OCI-LY7 (cell line): ENCODE measurements around the gene CELF2. TPM values are rescaled to one million over a fixed set of nuclear protein-coding genes. Genes with fewer than 3 reads are reported as not detected.

Experiments
- BruUV-seq: library from RNA; stranded (reverse); fragments of 400-500 nt; replicated peaks from 2 replicates; lab custom pipeline; 2021; lab: Mats Ljungman, UMichigan
- CTCF ChIA-PET: fragments of 300-600 bp; sonication (Branson Sonifier 250); formaldehyde crosslinking; loops from one replicate; lab custom pipeline; 2022; ENCODE audit warnings: antibody characterized with exemption; ENCODE audit not compliant: unreplicated experiment; lab: Charles Lee
- POLR2A ChIA-PET: fragments of 300-600 bp; sonication (Branson Sonifier 250); formaldehyde crosslinking; loops from one replicate; lab custom pipeline; 2022; ENCODE audit warnings: antibody characterized with exemption; lab: Charles Lee
- DNase-seq: peaks from one replicate; pipeline ENCODE4 v3.0.0-alpha.2; 2015; ENCODE audit warnings: low spot score
- H2AFZ ChIP-seq: fragments of 200-600 bp; sonication (generic), shearing (Covaris generic); 2 replicates; pipeline ENCODE4 v1.6.1; 2014; ENCODE audit warnings: mild to moderate bottlenecking, antibody characterized with exemption, low read length, moderate library complexity
- H3K27ac ChIP-seq: fragments of 200-600 bp; sonication (generic); 2 replicates; pipeline ENCODE4 v1.5.1; 2014; ENCODE audit warnings: mixed run types, low read depth, mild to moderate bottlenecking, moderate library complexity, low read length, inconsistent platforms; ENCODE audit not compliant: poor library complexity, severe bottlenecking
- H3K36me3 ChIP-seq: fragments of 200-600 bp; sonication (generic); 2 replicates; pipeline ENCODE4 v1.6.1; 2014; ENCODE audit warnings: mild to moderate bottlenecking, antibody characterized with exemption, low read length, moderate library complexity, mixed read lengths; ENCODE audit not compliant: insufficient read depth
- H3K4me1 ChIP-seq: fragments of 200-600 bp; sonication (generic); 2 replicates; pipeline ENCODE4 v1.5.1; 2014; ENCODE audit warnings: mild to moderate bottlenecking, low read length; ENCODE audit not compliant: insufficient read depth, poor library complexity, severe bottlenecking
- H3K4me2 ChIP-seq: fragments of 200-600 bp; sonication (generic); 2 replicates; pipeline ENCODE4 v1.6.1; 2014; ENCODE audit warnings: mild to moderate bottlenecking, low read length
- H3K4me3 ChIP-seq: fragments of 200-600 bp; sonication (generic); 2 replicates; pipeline ENCODE4 v1.5.1; 2014; ENCODE audit warnings: mild to moderate bottlenecking, low read depth, low read length; ENCODE audit not compliant: poor library complexity, severe bottlenecking
- H3K79me2 ChIP-seq: fragments of 200-600 bp; sonication (generic); 2 replicates; pipeline ENCODE4 v1.6.1; 2016; ENCODE audit warnings: low read depth, mild to moderate bottlenecking, low read length, moderate library complexity, mixed read lengths; ENCODE audit not compliant: insufficient read depth
- H3K9me2 ChIP-seq: fragments of 200-600 bp; sonication (generic); 2 replicates; pipeline ENCODE4 v1.6.1; 2016; ENCODE audit warnings: mild to moderate bottlenecking, low read length, mixed read lengths; ENCODE audit not compliant: insufficient read depth
- H3K9me3 ChIP-seq: fragments of 200-600 bp; sonication (generic); 2 replicates; pipeline ENCODE4 v1.6.1; 2014; ENCODE audit warnings: mild to moderate bottlenecking, mixed run types, low read length, mixed read lengths
- H4K20me1 ChIP-seq: fragments of 200-600 bp; sonication (generic); 2 replicates; pipeline ENCODE4 v1.6.1; 2014; ENCODE audit warnings: mild to moderate bottlenecking, antibody characterized with exemption, low read length, moderate library complexity, mixed read lengths; ENCODE audit not compliant: insufficient read depth
- CTCF ChIP-seq: fragments of 200-600 bp; sonication (generic); conservative IDR thresholded peaks from 2 replicates; pipeline ENCODE4 v1.5.1; 2014; ENCODE audit warnings: mild to moderate bottlenecking, antibody characterized with exemption, low read length, moderate library complexity, mixed read lengths
- EZH2phosphoT487 ChIP-seq: fragments of 200-600 bp; sonication (generic); IDR thresholded peaks from 2 replicates; pipeline ENCODE4 v1.6.1; 2018; ENCODE audit warnings: low read depth, borderline replicate concordance, mild to moderate bottlenecking, mixed run types, antibody characterized with exemption, low read length, moderate library complexity, mixed read lengths
- intact Hi-C: fragments of 100-400 bp; cut with micrococcal nuclease; formaldehyde crosslinking; loops from one replicate; pipeline ENCODE4 v1.10.0; 2022; ENCODE audit not compliant: unreplicated experiment
- total RNA-seq, 2 experiments: library from RNA; depleted of rRNA in 1 of 2; stranded (reverse); fragments of >200 nt in 1 of 2; shearing (Covaris generic) in 1 of 2; gene quantifications; 2 replicates each; pipeline ENCODE4 v1.2.3, GENCODE V29; 2014 to 2022

CELF2 gene
- total RNA-seq, 2 experiments from 2014 or later: 5.4 to 19.1 TPM

DNA sequence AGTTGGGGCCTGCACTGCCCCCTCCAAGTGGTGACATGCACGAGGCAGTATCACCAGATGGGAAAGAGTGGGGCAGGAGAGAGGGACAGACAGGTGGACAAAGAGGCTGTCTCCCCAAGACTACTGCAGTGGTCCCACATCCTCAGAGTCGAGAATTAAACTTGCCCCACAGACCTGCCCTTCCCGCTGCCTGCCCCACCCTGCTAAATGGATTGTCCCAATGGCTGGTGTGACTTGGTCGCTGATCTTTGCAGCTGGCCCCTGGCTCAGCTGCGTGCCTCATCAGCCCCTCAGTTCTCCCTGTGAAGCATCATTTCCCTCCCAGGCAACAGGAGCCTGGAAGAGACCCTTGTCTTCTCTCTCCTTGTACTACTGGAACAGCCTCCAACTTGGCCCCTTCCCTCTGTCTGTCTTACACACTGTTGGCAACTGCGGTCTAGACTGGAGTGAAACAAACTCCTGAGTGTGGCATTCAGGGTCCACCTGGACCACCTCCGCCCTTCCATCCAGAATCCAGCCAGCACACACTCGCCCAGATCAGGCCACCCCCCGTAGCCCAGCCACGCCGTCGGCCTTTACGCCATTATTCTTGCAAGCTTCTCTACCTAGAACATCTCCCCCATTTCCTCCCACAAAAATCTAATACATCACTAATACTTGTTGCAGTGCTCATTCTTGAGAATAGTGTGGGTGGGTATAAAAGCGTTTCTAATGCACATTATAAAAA, 275.1 kb downstream of the CELF2 start:
- no peak overlapping the region for H3K4me3 ChIP-seq
- no peaks in the 10 kb centered on the region for H3K9me3 ChIP-seq
- H3K9me2 ChIP-seq: no peaks in the 10 kb centered on the region
- BruUV-seq: no TSS peak
- ChIA-PET POLR2A (interaction anchor here (0.6 kb wide), 1 partner anchor 27 kb away, joined by 3 read pairs; no protein-coding TSS in a partner anchor), CTCF (no interaction called here)
- no peak overlapping the region for H2AFZ ChIP-seq
- TF ChIP-seq CTCF (no peak), EZH2phosphoT487 (no peak)
- H3K4me2 ChIP-seq: no peak overlapping the region
- no peaks in the 10 kb centered on the region for H3K4me1 ChIP-seq
- DNase-seq: no peak
- H3K36me3 ChIP-seq: no peaks in the 10 kb centered on the region
- no peaks in the 10 kb centered on the region for H3K79me2 ChIP-seq
- intact Hi-C loops: no loop called here
- no peak overlapping the region for H3K27ac ChIP-seq
- H4K20me1 ChIP-seq: no peaks in the 10 kb centered on the region

DNA sequence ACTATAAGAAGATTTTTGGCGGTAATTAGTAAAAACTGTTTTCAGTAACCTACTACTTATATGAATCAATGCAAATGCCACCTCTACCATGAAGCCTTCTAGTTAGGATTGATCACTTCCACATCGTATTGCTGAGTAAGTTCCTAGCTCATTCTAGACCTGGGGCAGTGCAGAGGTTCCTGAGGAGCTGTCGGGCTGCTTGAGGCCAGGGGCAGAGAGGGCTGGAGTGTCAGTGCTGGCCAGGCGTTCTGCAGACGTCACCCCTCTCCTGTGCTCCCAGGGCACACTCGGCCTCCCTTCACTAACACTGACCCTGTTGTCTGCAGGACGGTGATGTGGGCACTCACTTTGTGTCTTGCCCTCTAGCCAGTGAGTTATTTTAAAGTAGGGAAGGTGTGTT, 275.7 kb downstream of the CELF2 start:
- Histone ChIP-seq H3K9me3 (no peaks in the 10 kb centered on the region), H3K4me3 (no peak overlapping the region), H3K9me2 (no peaks in the 10 kb centered on the region), H4K20me1 (no peaks in the 10 kb centered on the region), H3K4me1 (no peaks in the 10 kb centered on the region), H2AFZ (no peak overlapping the region), H3K27ac (no peak overlapping the region), H3K79me2 (no peaks in the 10 kb centered on the region), H3K4me2 (no peak overlapping the region), H3K36me3 (no peaks in the 10 kb centered on the region)
- ChIA-PET POLR2A (no interaction called here), CTCF (no interaction called here)
- BruUV-seq: no TSS peak
- intact Hi-C loops: no loop called here
- TF ChIP-seq CTCF (no peak), EZH2phosphoT487 (no peak)
- no peak for DNase-seq

DNA sequence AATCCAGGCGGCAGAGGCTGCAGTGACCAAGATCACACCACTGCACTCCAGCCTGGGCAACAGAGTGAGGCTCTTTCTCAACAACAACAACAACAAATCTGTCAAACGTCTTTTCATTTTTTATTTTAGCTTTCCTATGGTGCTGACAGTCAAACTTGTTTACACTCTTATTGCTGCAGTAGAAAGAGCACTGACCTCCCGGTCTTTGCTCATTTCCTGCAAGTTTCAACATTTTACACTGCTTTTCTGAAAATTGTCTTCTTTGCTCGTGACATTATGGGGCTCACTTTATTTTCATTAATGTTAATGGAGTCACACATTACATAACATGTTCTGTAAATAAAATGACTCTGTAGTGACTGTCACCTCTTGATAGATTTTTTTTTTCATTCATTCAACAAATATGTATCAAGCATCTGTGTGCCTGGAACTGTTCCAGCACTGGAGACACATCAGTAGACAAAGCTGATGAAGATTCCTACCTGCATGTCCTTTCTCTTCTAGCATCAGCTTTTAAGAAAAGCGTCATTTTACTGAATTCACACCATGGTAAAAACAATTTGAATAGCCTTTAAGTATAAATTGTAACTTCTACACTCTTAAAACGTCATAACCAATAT, 277.3 kb downstream of the CELF2 start:
- H3K9me2 ChIP-seq: no peaks in the 10 kb centered on the region
- H4K20me1 ChIP-seq: no peaks in the 10 kb centered on the region
- no peak for DNase-seq
- H3K9me3 ChIP-seq: no peaks in the 10 kb centered on the region
- H3K4me3 ChIP-seq: no peak overlapping the region
- ChIA-PET POLR2A (interaction anchor here (0.6 kb wide), 1 partner anchor 181 kb away, joined by 3 read pairs; no protein-coding TSS in a partner anchor), CTCF (interaction anchor here (0.6 kb wide), 1 partner anchor 31 kb away, joined by 3 read pairs; no protein-coding TSS in a partner anchor)
- TF ChIP-seq CTCF (no peak), EZH2phosphoT487 (no peak)
- no peak overlapping the region for H2AFZ ChIP-seq
- no peak overlapping the region for H3K27ac ChIP-seq
- no peaks in the 10 kb centered on the region for H3K4me1 ChIP-seq
- BruUV-seq: no TSS peak
- no peaks in the 10 kb centered on the region for H3K79me2 ChIP-seq
- H3K36me3 ChIP-seq: no peaks in the 10 kb centered on the region
- no peak overlapping the region for H3K4me2 ChIP-seq
- intact Hi-C loops: no loop called here
